ENCODE results near the gene WBP11. TPM values are rescaled to one million over a fixed set of nuclear protein-coding genes. Genes with fewer than 3 reads are reported as not detected.

WBP11 gene
- total and polyA plus RNA-seq, 2 experiments from 2014 or later = 28.2 to 67.7 TPM

DNA sequence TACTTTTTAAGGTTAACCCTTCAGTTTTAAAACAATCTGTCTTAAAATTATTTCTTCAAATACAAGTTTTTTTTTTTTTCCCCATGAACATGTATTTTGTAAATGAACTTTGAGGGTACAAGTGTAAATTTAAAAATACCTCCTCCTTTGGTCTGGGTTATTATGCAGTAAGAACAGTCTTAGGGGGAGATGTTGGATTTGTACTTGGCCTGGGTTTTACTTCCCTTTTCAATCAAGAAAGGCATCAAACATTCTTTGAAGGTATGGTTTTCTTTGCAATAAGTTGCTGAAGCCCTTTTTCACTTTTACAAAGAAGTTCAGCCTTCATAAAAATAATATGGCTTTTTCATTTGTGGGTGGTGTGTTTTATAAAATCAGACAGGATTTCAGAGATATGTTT is 20.5 kb downstream of the WBP11 start:
- no peak overlapping the region for H3K27ac ChIP-seq
- H3K4me3 ChIP-seq = no peak overlapping the region
- no peaks in the 10 kb centered on the region for H3K4me1 ChIP-seq (ENCODE audit: low read depth)
- DNase-seq (ENCODE audit: low read depth in 1 of 2, low spot score in 1 of 2) = no peak
- no peaks in the 10 kb centered on the region for H3K9me3 ChIP-seq (ENCODE audit: low read depth)
- no peaks in the 10 kb centered on the region for H3K27me3 ChIP-seq
- H3K36me3 ChIP-seq = peaks cover 32% of the 10 kb centered on the region
- TF ChIP-seq, protein P1, sequence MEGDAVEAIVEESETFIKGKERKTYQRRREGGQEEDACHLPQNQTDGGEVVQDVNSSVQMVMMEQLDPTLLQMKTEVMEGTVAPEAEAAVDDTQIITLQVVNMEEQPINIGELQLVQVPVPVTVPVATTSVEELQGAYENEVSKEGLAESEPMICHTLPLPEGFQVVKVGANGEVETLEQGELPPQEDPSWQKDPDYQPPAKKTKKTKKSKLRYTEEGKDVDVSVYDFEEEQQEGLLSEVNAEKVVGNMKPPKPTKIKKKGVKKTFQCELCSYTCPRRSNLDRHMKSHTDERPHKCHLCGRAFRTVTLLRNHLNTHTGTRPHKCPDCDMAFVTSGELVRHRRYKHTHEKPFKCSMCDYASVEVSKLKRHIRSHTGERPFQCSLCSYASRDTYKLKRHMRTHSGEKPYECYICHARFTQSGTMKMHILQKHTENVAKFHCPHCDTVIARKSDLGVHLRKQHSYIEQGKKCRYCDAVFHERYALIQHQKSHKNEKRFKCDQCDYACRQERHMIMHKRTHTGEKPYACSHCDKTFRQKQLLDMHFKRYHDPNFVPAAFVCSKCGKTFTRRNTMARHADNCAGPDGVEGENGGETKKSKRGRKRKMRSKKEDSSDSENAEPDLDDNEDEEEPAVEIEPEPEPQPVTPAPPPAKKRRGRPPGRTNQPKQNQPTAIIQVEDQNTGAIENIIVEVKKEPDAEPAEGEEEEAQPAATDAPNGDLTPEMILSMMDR (IDR thresholded peaks at IDR 0.05; ENCODE audit: low read depth, low read length) = no peak

- no peak for DNase-seq (ENCODE audit: low read depth in 1 of 2, low spot score in 1 of 2)
- Histone ChIP-seq H3K9me3 (ENCODE audit: low read depth) (no peaks in the 10 kb centered on the region), H3K36me3 (peaks cover 20% of the 10 kb centered on the region), H3K4me3 (no peak overlapping the region), H3K27ac (no peak overlapping the region), H3K27me3 (no peaks in the 10 kb centered on the region), H3K4me1 (ENCODE audit: low read depth) (no peaks in the 10 kb centered on the region)
- TF ChIP-seq, protein P1 (IDR thresholded peaks at IDR 0.05; ENCODE audit: low read depth, low read length) = no peak
These were observed 21.7 kb downstream of the WBP11 start for GRCh38 chr12:14781563-14781962.

GRCh38 chr12:14780859-14781258 is 22.4 kb downstream of the WBP11 start:
- DNase-seq (ENCODE audit: low read depth in 1 of 2, low spot score in 1 of 2) = no peak
- TF ChIP-seq, protein P1 (IDR thresholded peaks at IDR 0.05; ENCODE audit: low read depth, low read length) = no peak
- H3K9me3 ChIP-seq (ENCODE audit: low read depth) = no peaks in the 10 kb centered on the region

GRCh38 chr12:14779834-14780233 is 23.4 kb downstream of the WBP11 start:
- DNase-seq (ENCODE audit: low read depth in 1 of 2, low spot score in 1 of 2) = no peak
- H3K27ac ChIP-seq = no peak overlapping the region

More at GRCh38 chr12:14780859-14781258, 22.4 kb downstream of the WBP11 start:
- no peaks in the 10 kb centered on the region for H3K27me3 ChIP-seq
- no peak overlapping the region for H3K4me3 ChIP-seq
- no peak overlapping the region for H3K27ac ChIP-seq
- peaks cover 13% of the 10 kb centered on the region for H3K36me3 ChIP-seq
- no peaks in the 10 kb centered on the region for H3K4me1 ChIP-seq (ENCODE audit: low read depth)

DNA sequence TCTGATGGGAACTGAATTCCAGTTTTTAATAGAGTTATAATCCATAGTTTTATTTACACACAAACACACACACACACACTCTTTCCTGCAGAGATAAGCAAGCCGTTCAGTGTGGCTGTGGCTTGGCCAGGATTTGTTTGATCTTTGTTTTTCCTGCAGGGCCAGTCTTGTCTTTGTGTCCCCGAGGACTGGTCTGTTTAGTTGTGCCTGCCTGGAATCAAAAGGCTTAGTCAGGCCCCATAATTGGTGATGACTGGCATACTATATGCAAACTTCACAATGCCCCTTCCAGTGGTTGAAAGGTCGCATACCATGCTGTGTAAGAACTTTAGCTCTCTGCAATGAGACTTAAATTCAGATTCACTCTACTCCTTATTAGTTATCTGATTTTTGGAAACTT is 26.0 kb downstream of the WBP11 start:
- H3K27me3 ChIP-seq = peaks cover 11% of the 10 kb centered on the region
- H3K9me3 ChIP-seq (ENCODE audit: low read depth) = no peaks in the 10 kb centered on the region
- H3K4me1 ChIP-seq (ENCODE audit: low read depth) = no peaks in the 10 kb centered on the region
- no peak overlapping the region for H3K4me3 ChIP-seq
- no peaks in the 10 kb centered on the region for H3K36me3 ChIP-seq
- DNase-seq (ENCODE audit: low read depth in 1 of 2, low spot score in 1 of 2) = peak in 1 of 2 donors; percentile 29
- H3K27ac ChIP-seq = no peak overlapping the region
- TF ChIP-seq, protein P1 (IDR thresholded peaks at IDR 0.05; ENCODE audit: low read depth, low read length) = no peak

More at GRCh38 chr12:14779834-14780233, 23.4 kb downstream of the WBP11 start:
- Histone ChIP-seq H3K4me3 (no peak overlapping the region), H3K36me3 (peaks cover 7% of the 10 kb centered on the region), H3K4me1 (ENCODE audit: low read depth) (no peaks in the 10 kb centered on the region), H3K27me3 (peaks cover 5% of the 10 kb centered on the region), H3K9me3 (ENCODE audit: low read depth) (no peaks in the 10 kb centered on the region)
- TF ChIP-seq, protein P1 (IDR thresholded peaks at IDR 0.05; ENCODE audit: low read depth, low read length) = no peak

Measured in cardiac muscle cell (in vitro differentiated cells and primary cell).